OCI-LY7 (cell line): ENCODE measurements around the gene L3MBTL3.

Experiments
- EZH2phosphoT487 ChIP-seq: fragments of 200-600 bp; sonication (generic); IDR thresholded peaks from 2 replicates; pipeline ENCODE4 v1.6.1; 2018; ENCODE audit warnings: low read depth, borderline replicate concordance, mild to moderate bottlenecking, mixed run types, antibody characterized with exemption, low read length, moderate library complexity, mixed read lengths
- TF ChIP-seq, protein P1 (sequence below): fragments of 200-600 bp; sonication (generic); conservative IDR thresholded peaks from 2 replicates; pipeline ENCODE4 v1.5.1; 2014; ENCODE audit warnings: mild to moderate bottlenecking, antibody characterized with exemption, low read length, moderate library complexity, mixed read lengths

- TF ChIP-seq, protein P1, sequence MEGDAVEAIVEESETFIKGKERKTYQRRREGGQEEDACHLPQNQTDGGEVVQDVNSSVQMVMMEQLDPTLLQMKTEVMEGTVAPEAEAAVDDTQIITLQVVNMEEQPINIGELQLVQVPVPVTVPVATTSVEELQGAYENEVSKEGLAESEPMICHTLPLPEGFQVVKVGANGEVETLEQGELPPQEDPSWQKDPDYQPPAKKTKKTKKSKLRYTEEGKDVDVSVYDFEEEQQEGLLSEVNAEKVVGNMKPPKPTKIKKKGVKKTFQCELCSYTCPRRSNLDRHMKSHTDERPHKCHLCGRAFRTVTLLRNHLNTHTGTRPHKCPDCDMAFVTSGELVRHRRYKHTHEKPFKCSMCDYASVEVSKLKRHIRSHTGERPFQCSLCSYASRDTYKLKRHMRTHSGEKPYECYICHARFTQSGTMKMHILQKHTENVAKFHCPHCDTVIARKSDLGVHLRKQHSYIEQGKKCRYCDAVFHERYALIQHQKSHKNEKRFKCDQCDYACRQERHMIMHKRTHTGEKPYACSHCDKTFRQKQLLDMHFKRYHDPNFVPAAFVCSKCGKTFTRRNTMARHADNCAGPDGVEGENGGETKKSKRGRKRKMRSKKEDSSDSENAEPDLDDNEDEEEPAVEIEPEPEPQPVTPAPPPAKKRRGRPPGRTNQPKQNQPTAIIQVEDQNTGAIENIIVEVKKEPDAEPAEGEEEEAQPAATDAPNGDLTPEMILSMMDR = no peak
- TF ChIP-seq EZH2phosphoT487 = no peak
Measured at GRCh38 chr6:130129762-130130246, 111.4 kb downstream of the L3MBTL3 start.
